GM19452 (cell line): ENCODE results near the gene OR5F1.

Experiments
- ATAC-seq: cut with Tn5 transposase; IDR thresholded peaks from one replicate; pipeline ENCODE4 v1.9.1; 2021; ENCODE audit not compliant: unreplicated experiment

Gene OR5F1

DNA sequence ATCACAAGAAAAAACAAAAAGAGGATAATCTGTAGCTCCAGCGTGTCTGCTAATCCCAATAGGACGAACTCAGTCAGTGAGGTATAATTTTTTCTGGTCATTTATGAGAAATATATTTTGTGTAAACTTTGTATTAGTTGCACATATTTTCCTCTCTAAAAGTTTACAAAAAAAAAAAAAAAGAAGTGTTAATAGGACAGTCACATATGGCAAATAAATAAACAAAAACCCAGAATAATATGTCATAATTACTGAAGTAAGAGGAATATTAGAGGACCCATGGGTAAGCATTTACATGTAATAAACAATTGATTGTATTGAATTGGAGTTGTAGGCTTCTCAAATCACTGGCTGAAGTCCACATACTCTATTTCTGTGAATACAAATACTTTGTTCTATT is at the start of gene OR5F1:
Gene OR5F1, minus strand, starts transcription at position 101 of the 400 bp plus-strand sequence. Its CDS starts 0 bp downstream, at position 101.
- ATAC-seq = no peak

DNA sequence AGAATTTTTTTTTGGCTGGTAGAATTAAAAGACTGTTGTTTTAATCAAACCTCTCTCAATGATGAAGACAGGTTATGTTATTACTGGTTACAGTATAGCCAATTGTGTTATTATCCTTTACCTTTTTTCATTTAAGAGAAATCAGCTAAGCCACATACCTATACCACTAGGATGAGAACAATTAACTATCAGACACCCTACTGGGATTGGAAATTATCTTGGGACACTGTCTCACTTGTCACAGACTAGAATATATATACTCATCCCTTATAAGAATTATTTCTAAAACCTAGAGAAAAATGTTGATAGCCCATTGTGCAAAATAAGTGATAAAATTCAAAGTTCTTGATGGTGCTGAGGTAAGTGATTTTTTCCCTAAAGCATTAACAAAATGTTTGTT is 32.9 kb upstream of the OR5F1 start, which contains the start of gene OR5AS1:
Gene OR5AS1, plus strand, starts transcription at position 301 of the 400 bp plus-strand sequence. CDS start 2,765 bp downstream, outside the sequence.
- no peak for ATAC-seq

DNA sequence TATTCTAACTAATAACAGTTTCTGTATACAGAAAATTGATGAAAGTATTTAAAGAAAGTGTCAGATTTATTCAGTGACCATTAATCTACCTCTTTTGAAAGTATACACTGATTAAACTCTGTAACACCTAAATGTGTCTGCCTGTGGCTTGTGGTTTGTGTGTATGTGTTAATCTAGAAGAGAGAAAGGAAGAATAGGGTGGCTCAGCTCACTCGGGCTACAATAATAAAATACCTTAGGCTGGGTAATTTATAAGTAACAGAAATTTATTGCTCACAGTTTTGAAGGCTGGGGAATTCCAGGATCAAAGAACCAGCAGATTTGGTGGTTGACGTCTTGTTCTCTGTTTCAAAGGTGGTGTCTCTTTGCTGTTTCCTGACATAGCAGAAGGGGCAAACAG is 19.4 kb upstream of the OR5F1 start:
- no peak for ATAC-seq

- no peak for ATAC-seq
These were observed 16.3 kb upstream of the OR5F1 start for GRCh38 chr11:56010716-56011115.

GRCh38 chr11:55970935-55971334 is 23.5 kb downstream of the OR5F1 start:
- no peak for ATAC-seq

GRCh38 chr11:55969845-55970244 is 24.6 kb downstream of the OR5F1 start, which contains the start of gene OR10AG1:
Gene OR10AG1, minus strand, starts transcription at chr11:55969945. Its CDS starts 38 bp downstream, at chr11:55969907.
- no peak for ATAC-seq

DNA sequence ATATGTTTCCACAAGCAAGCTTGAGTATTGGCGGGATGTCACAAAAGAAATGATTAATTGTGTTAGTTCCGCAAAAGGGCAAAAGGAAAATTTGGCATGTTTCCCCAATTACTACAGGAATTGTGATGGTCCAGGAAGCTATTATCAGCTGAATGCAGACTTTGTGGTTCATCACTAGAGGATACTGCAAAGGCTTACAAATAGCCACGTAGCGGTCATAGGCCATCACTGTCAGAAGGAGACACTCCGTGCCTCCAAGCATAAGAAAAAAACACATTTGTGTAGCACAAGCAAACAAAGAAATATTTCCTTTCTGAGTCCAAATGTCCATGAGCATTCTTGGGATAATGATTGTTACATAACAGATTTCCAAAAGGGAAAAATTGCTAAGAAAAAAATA is 26.5 kb downstream of the OR5F1 start:
- ATAC-seq = no peak

DNA sequence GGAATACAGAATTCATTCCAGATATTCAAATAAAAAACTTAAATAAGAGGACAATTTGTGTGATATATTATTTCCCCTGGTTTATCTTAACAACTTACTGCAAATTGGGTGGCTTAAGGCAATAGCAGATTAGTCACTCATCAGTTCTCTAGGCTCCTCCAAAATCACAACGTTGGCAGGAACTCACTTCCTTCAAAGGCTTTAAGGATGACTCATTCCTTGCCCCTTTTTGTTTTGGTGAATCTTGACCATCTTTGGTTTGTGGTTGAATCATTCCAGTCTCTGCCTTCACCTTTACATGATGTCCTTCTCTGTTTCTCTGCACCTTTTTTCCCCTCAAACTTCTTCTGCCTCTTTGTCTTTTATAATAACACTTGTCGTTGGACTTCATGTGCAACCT is 28.0 kb downstream of the OR5F1 start:
- ATAC-seq = no peak

- ATAC-seq = no peak
These were observed 37.9 kb downstream of the OR5F1 start for GRCh38 chr11:55956521-55956920.

DNA sequence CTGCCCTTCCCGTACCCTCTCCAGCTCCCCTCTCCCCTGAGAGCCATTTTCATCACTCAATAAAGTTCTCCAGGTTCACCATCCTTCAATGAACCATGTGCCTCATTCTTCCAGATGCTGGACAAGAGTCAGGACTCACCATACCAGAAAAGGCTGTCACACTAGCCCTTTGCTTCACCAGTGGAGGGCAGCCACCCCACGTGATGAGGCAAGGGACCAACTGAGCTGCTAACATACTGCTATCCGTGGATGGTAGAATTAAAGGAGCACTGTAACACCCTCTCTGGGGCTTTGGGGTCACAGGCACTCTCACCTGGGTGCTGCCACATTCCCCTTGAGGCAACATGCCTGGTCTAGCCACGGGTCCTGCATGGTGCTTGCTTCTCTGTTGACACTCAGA is 45.1 kb downstream of the OR5F1 start:
- ATAC-seq = no peak
